Progenitor cell of endocrine pancreas (in vitro differentiated cells): Measurements from ENCODE around the gene DOP1B. TPM values are rescaled to one million over a fixed set of nuclear protein-coding genes. Genes with fewer than 3 reads are reported as not detected.

ENCODE experiments used
- DNase-seq: peaks from one replicate; pipeline ENCODE4 v3.0.0; 2021; ENCODE audit warnings: low spot score; ENCODE audit not compliant: unreplicated experiment
- H3K27ac Mint-ChIP-seq: 2 replicates; pipeline ENCODE4 v1.8.0; 2021; ENCODE audit warnings: mild to moderate bottlenecking, moderate library complexity, mixed read lengths
- H3K27me3 Mint-ChIP-seq: 2 replicates; pipeline ENCODE4 v1.8.0; 2021; ENCODE audit warnings: mixed read lengths
- H3K36me3 Mint-ChIP-seq: 2 replicates; pipeline ENCODE4 v1.8.0; 2022; ENCODE audit warnings: mixed read lengths; ENCODE audit not compliant: insufficient read depth
- H3K4me1 Mint-ChIP-seq: 2 replicates; pipeline ENCODE4 v1.8.0; 2021; ENCODE audit warnings: low read depth, mixed read lengths
- H3K4me3 Mint-ChIP-seq: 2 replicates; pipeline ENCODE4 v1.8.0; 2021; ENCODE audit warnings: low read depth, mild to moderate bottlenecking, moderate library complexity, mixed read lengths
- H3K9me3 Mint-ChIP-seq: 2 replicates; pipeline ENCODE4 v1.8.0; 2021; ENCODE audit warnings: low read depth, mixed read lengths
- total RNA-seq: library from RNA; stranded (reverse); gene quantifications from 2 replicates; pipeline ENCODE4 v1.2.1, GENCODE V29; 2021
- TF ChIP-seq, protein P1 (sequence below): fragments of 200-600 bp; sonication (generic); IDR thresholded peaks from one replicate; pipeline ENCODE4 v1.5.0; 2021; ENCODE audit warnings: antibody characterized with exemption, mild to moderate bottlenecking; ENCODE audit not compliant: unreplicated experiment

The DOP1B gene
- total RNA-seq, 1 donor from 2014 or later, result 57.4 TPM

DNA sequence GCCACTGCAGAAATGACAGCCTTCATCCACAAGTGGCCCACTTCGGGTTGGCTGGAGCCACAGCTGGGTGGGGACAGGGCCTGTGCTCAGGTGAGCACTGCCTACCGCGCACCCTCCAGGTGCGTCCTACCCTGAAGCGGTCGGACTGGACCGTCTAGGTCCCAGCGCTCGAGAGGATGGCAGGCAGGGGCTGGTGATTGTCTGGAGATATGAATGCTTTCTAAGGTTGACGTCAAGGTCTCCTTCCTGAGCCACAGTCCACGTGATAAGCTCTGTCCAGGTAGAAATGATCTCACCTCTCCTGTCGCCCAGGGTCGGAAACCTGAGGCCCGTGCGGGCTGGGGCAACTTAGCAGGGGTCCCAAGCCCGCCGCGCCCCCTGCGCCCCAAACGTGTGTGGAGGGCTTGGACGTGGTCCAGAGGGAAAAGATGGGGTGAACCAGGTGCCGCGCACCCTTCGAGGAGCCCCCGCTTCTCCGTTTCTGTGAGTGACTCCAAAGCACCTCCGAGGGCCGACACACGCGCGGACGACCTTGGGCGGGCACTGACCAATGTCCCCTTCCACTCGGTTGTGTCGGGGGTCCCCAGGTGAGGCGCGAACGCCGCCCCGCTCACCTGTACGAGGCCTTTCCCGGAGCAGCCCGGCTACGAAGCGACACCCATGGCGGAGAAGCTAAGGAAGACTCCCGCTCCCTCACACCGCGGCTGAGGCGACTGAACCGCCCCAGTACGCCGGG is 853 bp upstream of the DOP1B start:
- DNase-seq, result peak; percentile 23
- Mint-ChIP-seq H3K36me3 (peaks cover 1% of the 10 kb centered on the region), H3K4me1 (peaks cover 25% of the 10 kb centered on the region), H3K4me3 (peak overlapping the region; percentile 83), H3K27me3 (no peaks in the 10 kb centered on the region), H3K9me3 (no peaks in the 10 kb centered on the region), H3K27ac (peak overlapping the region; percentile 95)
- TF ChIP-seq, protein P1, sequence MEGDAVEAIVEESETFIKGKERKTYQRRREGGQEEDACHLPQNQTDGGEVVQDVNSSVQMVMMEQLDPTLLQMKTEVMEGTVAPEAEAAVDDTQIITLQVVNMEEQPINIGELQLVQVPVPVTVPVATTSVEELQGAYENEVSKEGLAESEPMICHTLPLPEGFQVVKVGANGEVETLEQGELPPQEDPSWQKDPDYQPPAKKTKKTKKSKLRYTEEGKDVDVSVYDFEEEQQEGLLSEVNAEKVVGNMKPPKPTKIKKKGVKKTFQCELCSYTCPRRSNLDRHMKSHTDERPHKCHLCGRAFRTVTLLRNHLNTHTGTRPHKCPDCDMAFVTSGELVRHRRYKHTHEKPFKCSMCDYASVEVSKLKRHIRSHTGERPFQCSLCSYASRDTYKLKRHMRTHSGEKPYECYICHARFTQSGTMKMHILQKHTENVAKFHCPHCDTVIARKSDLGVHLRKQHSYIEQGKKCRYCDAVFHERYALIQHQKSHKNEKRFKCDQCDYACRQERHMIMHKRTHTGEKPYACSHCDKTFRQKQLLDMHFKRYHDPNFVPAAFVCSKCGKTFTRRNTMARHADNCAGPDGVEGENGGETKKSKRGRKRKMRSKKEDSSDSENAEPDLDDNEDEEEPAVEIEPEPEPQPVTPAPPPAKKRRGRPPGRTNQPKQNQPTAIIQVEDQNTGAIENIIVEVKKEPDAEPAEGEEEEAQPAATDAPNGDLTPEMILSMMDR, result no peak

- H3K27ac Mint-ChIP-seq, result peak overlapping the region; percentile 95
- peak; percentile 100 for DNase-seq
Observed at GRCh38 chr21:36156339-36156814, 247 bp upstream of the DOP1B start.

DNA sequence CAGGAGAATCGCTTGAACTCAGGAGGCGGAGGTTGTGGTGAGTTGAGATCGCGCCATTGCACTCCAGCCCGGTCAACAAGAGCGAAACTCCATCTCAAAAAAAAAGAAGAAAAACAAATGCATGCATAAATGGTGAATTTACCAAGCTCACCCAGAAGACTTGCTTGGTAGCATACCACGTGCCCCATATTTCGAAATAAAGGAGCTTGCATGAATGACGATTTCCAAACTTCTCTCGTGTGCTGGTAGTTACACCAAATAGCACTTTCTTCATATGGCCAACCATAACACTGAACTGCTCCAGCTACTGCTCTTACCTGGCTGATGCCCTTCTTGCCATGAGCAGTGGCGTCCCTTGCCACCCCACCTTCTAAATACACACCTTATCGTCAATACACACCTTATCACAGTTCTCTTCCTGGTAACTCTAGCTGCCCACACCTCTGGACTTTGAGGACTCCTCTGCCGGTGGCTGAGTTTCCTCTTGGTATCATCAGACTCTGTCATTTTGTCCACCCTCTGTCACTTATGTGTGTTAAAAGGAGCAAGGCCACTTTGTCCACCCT is 2.8 kb downstream of the DOP1B start:
- H3K27ac Mint-ChIP-seq, result no peak overlapping the region

More at GRCh38 chr21:36156339-36156814, 247 bp upstream of the DOP1B start:
- TF ChIP-seq, protein P1, result no peak
- peak overlapping the region; percentile 83 for H3K4me3 Mint-ChIP-seq
- H3K36me3 Mint-ChIP-seq, result peaks cover 1% of the 10 kb centered on the region
- H3K4me1 Mint-ChIP-seq, result peaks cover 25% of the 10 kb centered on the region
- H3K27me3 Mint-ChIP-seq, result no peaks in the 10 kb centered on the region
- H3K9me3 Mint-ChIP-seq, result no peaks in the 10 kb centered on the region

DNA sequence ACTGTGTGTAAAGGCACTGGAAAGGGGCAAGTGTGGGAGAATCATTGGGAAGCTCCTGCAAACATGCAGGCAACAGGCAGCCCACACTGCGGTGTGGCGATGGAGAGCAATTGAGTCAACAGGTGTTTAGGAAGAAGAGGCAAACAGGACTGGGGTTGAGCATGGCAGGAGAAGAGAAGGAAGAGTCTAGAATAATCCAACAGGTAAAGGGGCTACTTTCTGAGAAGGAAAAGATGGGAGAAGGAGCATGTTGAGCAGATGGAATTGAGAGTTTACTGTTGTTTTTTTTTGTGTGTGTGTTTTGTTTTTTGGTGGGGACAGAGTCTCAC is 4.2 kb downstream of the DOP1B start:
- TF ChIP-seq, protein P1, result no peak
- no peak overlapping the region for H3K4me3 Mint-ChIP-seq
- no peaks in the 10 kb centered on the region for H3K27me3 Mint-ChIP-seq
- no peaks in the 10 kb centered on the region for H3K9me3 Mint-ChIP-seq
- H3K4me1 Mint-ChIP-seq, result peaks cover 33% of the 10 kb centered on the region
- DNase-seq, result no peak
- no peak overlapping the region for H3K27ac Mint-ChIP-seq
- peaks cover 7% of the 10 kb centered on the region for H3K36me3 Mint-ChIP-seq

More for the DNA sequence above, 2.8 kb downstream of the DOP1B start:
- Mint-ChIP-seq H3K36me3 (peaks cover 6% of the 10 kb centered on the region), H3K4me3 (peak overlapping the region; percentile 45), H3K27me3 (no peaks in the 10 kb centered on the region), H3K9me3 (no peaks in the 10 kb centered on the region), H3K4me1 (peaks cover 37% of the 10 kb centered on the region)
- no peak for DNase-seq
- TF ChIP-seq, protein P1, result no peak

DNA sequence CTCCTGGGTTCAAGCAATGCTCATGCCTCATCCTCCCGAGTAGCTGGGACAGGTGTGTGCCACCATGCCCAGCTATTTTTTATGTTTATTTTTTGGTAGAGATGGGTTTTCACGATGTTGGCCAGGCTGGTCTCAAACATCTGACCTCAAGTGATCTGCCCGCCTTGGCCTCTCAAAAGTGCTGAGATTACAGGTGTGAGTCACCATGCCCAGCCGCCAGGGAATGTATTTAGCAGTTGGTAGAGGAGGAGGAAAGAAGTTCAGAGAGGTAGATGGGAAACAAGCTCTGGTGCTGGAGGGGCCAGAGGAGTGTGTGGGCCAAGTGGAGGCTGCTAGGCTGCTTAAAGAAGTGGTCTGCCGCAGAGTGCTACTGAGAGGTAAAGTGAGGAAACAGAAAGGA is 6.0 kb downstream of the DOP1B start:
- Mint-ChIP-seq H3K36me3 (peaks cover 15% of the 10 kb centered on the region), H3K4me3 (no peak overlapping the region), H3K27ac (no peak overlapping the region), H3K9me3 (no peaks in the 10 kb centered on the region), H3K4me1 (peaks cover 32% of the 10 kb centered on the region), H3K27me3 (no peaks in the 10 kb centered on the region)
- TF ChIP-seq, protein P1, result no peak
- DNase-seq, result no peak
